Hepatocyte (in vitro differentiated cells): ENCODE data around the gene ESPNL.

ENCODE experiments used
- EZH2 ChIP-seq: fragments of 200-600 bp; sonication (generic); IDR thresholded peaks from 2 replicates; pipeline ENCODE4 v1.6.1; 2016; ENCODE audit warnings: antibody characterized with exemption, mild to moderate bottlenecking, borderline replicate concordance
- TF ChIP-seq, protein P1 (sequence below): fragments of 200-600 bp; sonication (generic); IDR thresholded peaks from 2 replicates; pipeline ENCODE4 v1.5.1; 2016; ENCODE audit warnings: antibody characterized with exemption, mild to moderate bottlenecking; ENCODE audit not compliant: poor library complexity

GRCh38 chr2:238158018-238158508 lies 57.9 kb downstream of the ESPNL start:
- TF ChIP-seq, protein P1, sequence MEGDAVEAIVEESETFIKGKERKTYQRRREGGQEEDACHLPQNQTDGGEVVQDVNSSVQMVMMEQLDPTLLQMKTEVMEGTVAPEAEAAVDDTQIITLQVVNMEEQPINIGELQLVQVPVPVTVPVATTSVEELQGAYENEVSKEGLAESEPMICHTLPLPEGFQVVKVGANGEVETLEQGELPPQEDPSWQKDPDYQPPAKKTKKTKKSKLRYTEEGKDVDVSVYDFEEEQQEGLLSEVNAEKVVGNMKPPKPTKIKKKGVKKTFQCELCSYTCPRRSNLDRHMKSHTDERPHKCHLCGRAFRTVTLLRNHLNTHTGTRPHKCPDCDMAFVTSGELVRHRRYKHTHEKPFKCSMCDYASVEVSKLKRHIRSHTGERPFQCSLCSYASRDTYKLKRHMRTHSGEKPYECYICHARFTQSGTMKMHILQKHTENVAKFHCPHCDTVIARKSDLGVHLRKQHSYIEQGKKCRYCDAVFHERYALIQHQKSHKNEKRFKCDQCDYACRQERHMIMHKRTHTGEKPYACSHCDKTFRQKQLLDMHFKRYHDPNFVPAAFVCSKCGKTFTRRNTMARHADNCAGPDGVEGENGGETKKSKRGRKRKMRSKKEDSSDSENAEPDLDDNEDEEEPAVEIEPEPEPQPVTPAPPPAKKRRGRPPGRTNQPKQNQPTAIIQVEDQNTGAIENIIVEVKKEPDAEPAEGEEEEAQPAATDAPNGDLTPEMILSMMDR: no peak
- TF ChIP-seq EZH2: no peak
